ENCODE results near the gene HMCES.
"Not testable (repeated sequence)": the region's sequence is repeated elsewhere in the genome, so short reads cannot be mapped to it uniquely, and the experiment has no call there.

HMCES gene

GRCh38 chr3:129257609-129258008 lies 21.1 kb upstream of the HMCES start:
- in situ Hi-C loops (cut with MboI; ENCODE audit: low sequenced_read_pairs): no loop called here

- in situ Hi-C loops (cut with MboI; ENCODE audit: low sequenced_read_pairs): no loop called here
Observed at GRCh38 chr3:129259612-129260477, 18.8 kb upstream of the HMCES start.

GRCh38 chr3:129260606-129261005 lies 18.1 kb upstream of the HMCES start:
- in situ Hi-C loops (cut with MboI; ENCODE audit: low sequenced_read_pairs): no loop called here

GRCh38 chr3:129261894-129262293 lies 16.8 kb upstream of the HMCES start:
- in situ Hi-C loops (cut with MboI; ENCODE audit: low sequenced_read_pairs): no loop called here

GRCh38 chr3:129263161-129263910 lies 15.3 kb upstream of the HMCES start:
- in situ Hi-C loops (cut with MboI; ENCODE audit: low sequenced_read_pairs): no loop called here

GRCh38 chr3:129264994-129265393 lies 13.7 kb upstream of the HMCES start:
- in situ Hi-C loops (cut with MboI; ENCODE audit: low sequenced_read_pairs): not testable (repeated sequence)

GRCh38 chr3:129266651-129267050 lies 12.0 kb upstream of the HMCES start:
- in situ Hi-C loops (cut with MboI; ENCODE audit: low sequenced_read_pairs): no loop called here

- in situ Hi-C loops (cut with MboI; ENCODE audit: low sequenced_read_pairs): no loop called here
Observed at GRCh38 chr3:129268396-129268795, 10.3 kb upstream of the HMCES start.

GRCh38 chr3:129271674-129272073 lies 7.0 kb upstream of the HMCES start:
- in situ Hi-C loops (cut with MboI; ENCODE audit: low sequenced_read_pairs): no loop called here

- in situ Hi-C loops (cut with MboI; ENCODE audit: low sequenced_read_pairs): no loop called here
Observed at GRCh38 chr3:129276385-129276784, 2.3 kb upstream of the HMCES start.

- in situ Hi-C loops (cut with MboI; ENCODE audit: low sequenced_read_pairs): no loop called here
Observed at GRCh38 chr3:129277829-129278271, 820 bp upstream of the HMCES start.

GRCh38 chr3:129278966-129279906 lies 566 bp downstream of the HMCES start:
- in situ Hi-C loops (cut with MboI; ENCODE audit: low sequenced_read_pairs): no loop called here

- in situ Hi-C loops (cut with MboI; ENCODE audit: low sequenced_read_pairs): no loop called here
Observed at GRCh38 chr3:129280183-129280582, 1.5 kb downstream of the HMCES start.

GRCh38 chr3:129281726-129282125 lies 3.1 kb downstream of the HMCES start:
- in situ Hi-C loops (cut with MboI; ENCODE audit: low sequenced_read_pairs): no loop called here

- in situ Hi-C loops (cut with MboI; ENCODE audit: low sequenced_read_pairs): no loop called here
Observed at GRCh38 chr3:129282727-129283327, 4.2 kb downstream of the HMCES start.

GRCh38 chr3:129286081-129286480 lies 7.4 kb downstream of the HMCES start:
- in situ Hi-C loops (cut with MboI; ENCODE audit: low sequenced_read_pairs): no loop called here

- in situ Hi-C loops (cut with MboI; ENCODE audit: low sequenced_read_pairs): no loop called here
Observed at GRCh38 chr3:129288446-129288845, 9.8 kb downstream of the HMCES start.

GRCh38 chr3:129289201-129289921 lies 10.7 kb downstream of the HMCES start:
- in situ Hi-C loops (cut with MboI; ENCODE audit: low sequenced_read_pairs): no loop called here

- in situ Hi-C loops (cut with MboI; ENCODE audit: low sequenced_read_pairs): no loop called here
Observed at GRCh38 chr3:129291236-129291886, 12.7 kb downstream of the HMCES start.
